ENCODE data around the gene RAMP1.

DNA sequence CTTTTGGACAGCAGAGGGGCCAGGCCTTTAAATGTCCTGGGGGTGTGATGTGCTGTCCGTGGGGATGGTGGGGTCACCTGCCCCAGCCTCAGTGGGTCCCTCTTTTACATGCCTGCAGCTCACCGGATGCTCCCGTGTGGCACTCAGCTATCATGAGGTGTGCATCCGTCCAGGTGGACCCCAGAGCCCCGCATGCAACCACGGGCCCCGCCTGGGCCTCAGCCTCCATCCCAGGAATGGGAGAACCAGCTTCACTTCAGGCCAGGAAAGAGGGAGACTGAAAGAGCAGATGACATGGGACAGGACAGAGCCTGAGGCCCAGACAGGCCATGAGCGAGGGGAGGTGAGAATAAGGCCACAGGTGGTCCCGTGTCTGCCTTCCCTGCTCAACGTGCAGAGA lies 37.5 kb downstream of the RAMP1 start:
- TF ChIP-seq HIVEP1 (CRISPR knock-in tag; IDR thresholded peaks at IDR 0.05) = no peak
- no peak for TF ChIP-seq AFF4 (CRISPR knock-in tag; IDR thresholded peaks at IDR 0.05)
- no peak for TF ChIP-seq ZNF212 (CRISPR knock-in tag; IDR thresholded peaks at IDR 0.05)
- TF ChIP-seq HNRNPH1 (optimal IDR thresholded peaks at IDR 0.05; ENCODE audit: low read depth, low read length) = no peak
- TF ChIP-seq TARDBP (IDR thresholded peaks at IDR 0.05) = no peak
- TF ChIP-seq, protein P1, sequence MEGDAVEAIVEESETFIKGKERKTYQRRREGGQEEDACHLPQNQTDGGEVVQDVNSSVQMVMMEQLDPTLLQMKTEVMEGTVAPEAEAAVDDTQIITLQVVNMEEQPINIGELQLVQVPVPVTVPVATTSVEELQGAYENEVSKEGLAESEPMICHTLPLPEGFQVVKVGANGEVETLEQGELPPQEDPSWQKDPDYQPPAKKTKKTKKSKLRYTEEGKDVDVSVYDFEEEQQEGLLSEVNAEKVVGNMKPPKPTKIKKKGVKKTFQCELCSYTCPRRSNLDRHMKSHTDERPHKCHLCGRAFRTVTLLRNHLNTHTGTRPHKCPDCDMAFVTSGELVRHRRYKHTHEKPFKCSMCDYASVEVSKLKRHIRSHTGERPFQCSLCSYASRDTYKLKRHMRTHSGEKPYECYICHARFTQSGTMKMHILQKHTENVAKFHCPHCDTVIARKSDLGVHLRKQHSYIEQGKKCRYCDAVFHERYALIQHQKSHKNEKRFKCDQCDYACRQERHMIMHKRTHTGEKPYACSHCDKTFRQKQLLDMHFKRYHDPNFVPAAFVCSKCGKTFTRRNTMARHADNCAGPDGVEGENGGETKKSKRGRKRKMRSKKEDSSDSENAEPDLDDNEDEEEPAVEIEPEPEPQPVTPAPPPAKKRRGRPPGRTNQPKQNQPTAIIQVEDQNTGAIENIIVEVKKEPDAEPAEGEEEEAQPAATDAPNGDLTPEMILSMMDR (IDR thresholded peaks at IDR 0.05 in 2 of 3, conservative IDR thresholded peaks at IDR 0.05 in 1 of 3; ENCODE audit: insufficient read depth in 2 of 3, low read depth in 1 of 3, low read length in 3 of 3) = no peak
- no peak for TF ChIP-seq ZBTB34 (CRISPR knock-in tag; IDR thresholded peaks at IDR 0.05)
- TF ChIP-seq L3MBTL2 (IDR thresholded peaks at IDR 0.05) = no peak
- no peak for TF ChIP-seq NFATC3 (IDR thresholded peaks at IDR 0.05)
- no peak for TF ChIP-seq TCF7L2 (IDR thresholded peaks at IDR 0.05; ENCODE audit: low read depth, low read length)
- no peak for TF ChIP-seq GABPB1 (CRISPR knock-in tag; IDR thresholded peaks at IDR 0.05)
- no peak for TF ChIP-seq ADNP (tag; IDR thresholded peaks at IDR 0.05)
